ENCODE data around the gene RNF183. TPM values are rescaled to one million over a fixed set of nuclear protein-coding genes. Genes with fewer than 3 reads are reported as not detected.
A peak's percentile ranks its signal among the peaks of the same experiment; 100 is the strongest.

The RNF183 gene
- total RNA-seq, 6 experiments from 2014 or later = 0.27 TPM; not detected in 5

GRCh38 chr9:113326230-113326629, 23.1 kb upstream of the RNF183 start:
- TF ChIP-seq CTCF (IDR thresholded peaks at IDR 0.05) (no peak), POLR2A (IDR thresholded peaks at IDR 0.05) (no peak)
- no peak for ATAC-seq
- Histone ChIP-seq H3K9me3 (no peaks in the 10 kb centered on the region), H3K4me1 (no peaks in the 10 kb centered on the region), H3K36me3 (no peaks in the 10 kb centered on the region), H3K27me3 (no peaks in the 10 kb centered on the region), H3K27ac (no peak overlapping the region), H3K4me3 (no peak overlapping the region)
- intact Hi-C loops (cut with DNase I) = no loop called here
- WGBS (ENCODE audit: insufficient coverage, low coverage, low lambda C conversion rate, missing lambda C conversion rate) = 96% methylated on average over 4 of the region's 4 CpGs
- DNase-seq = no peak

- H3K27ac ChIP-seq = no peak overlapping the region
- DNase-seq (no peak), ATAC-seq (no peak)
- intact Hi-C loops (cut with DNase I) = no loop called here
- no peaks in the 10 kb centered on the region for H3K9me3 ChIP-seq
- 72% methylated on average over 4 of the region's 6 CpGs for WGBS (ENCODE audit: insufficient coverage, low coverage, low lambda C conversion rate, missing lambda C conversion rate)
- H3K36me3 ChIP-seq = no peaks in the 10 kb centered on the region
- no peak overlapping the region for H3K4me3 ChIP-seq
- no peaks in the 10 kb centered on the region for H3K4me1 ChIP-seq
- TF ChIP-seq CTCF (IDR thresholded peaks at IDR 0.05) = no peak
- TF ChIP-seq POLR2A (IDR thresholded peaks at IDR 0.05) = no peak
- no peaks in the 10 kb centered on the region for H3K27me3 ChIP-seq
These were observed 19.5 kb upstream of the RNF183 start for GRCh38 chr9:113322671-113323070.

GRCh38 chr9:113320051-113320450, 16.9 kb upstream of the RNF183 start:
- 86% methylated on average over 1 of the region's 3 CpGs for WGBS (ENCODE audit: insufficient coverage, low coverage, low lambda C conversion rate, missing lambda C conversion rate)
- Histone ChIP-seq H3K27ac (no peak overlapping the region), H3K4me3 (no peak overlapping the region), H3K27me3 (no peaks in the 10 kb centered on the region), H3K36me3 (no peaks in the 10 kb centered on the region), H3K4me1 (no peaks in the 10 kb centered on the region), H3K9me3 (no peaks in the 10 kb centered on the region)
- DNase-seq (no peak), ATAC-seq (no peak)
- TF ChIP-seq POLR2A (IDR thresholded peaks at IDR 0.05) = no peak
- TF ChIP-seq CTCF (IDR thresholded peaks at IDR 0.05) = no peak
- intact Hi-C loops (cut with DNase I) = no loop called here

GRCh38 chr9:113319054-113319453, 15.9 kb upstream of the RNF183 start:
- DNase-seq (no peak), ATAC-seq (no peak)
- intact Hi-C loops (cut with DNase I) = no loop called here
- H3K27ac ChIP-seq = no peak overlapping the region
- no peaks in the 10 kb centered on the region for H3K9me3 ChIP-seq
- no peaks in the 10 kb centered on the region for H3K27me3 ChIP-seq
- no peak for TF ChIP-seq CTCF (IDR thresholded peaks at IDR 0.05)
- no peak for TF ChIP-seq POLR2A (IDR thresholded peaks at IDR 0.05)
- H3K36me3 ChIP-seq = no peaks in the 10 kb centered on the region
- WGBS (ENCODE audit: insufficient coverage, low coverage, low lambda C conversion rate, missing lambda C conversion rate) = 85% methylated on average over 2 of the region's 2 CpGs
- H3K4me1 ChIP-seq = no peaks in the 10 kb centered on the region
- no peak overlapping the region for H3K4me3 ChIP-seq

GRCh38 chr9:113317777-113318176, 14.6 kb upstream of the RNF183 start:
- TF ChIP-seq CTCF (IDR thresholded peaks at IDR 0.05) (peak in 2 of 4 donors; percentile 19 to 21), POLR2A (IDR thresholded peaks at IDR 0.05) (no peak)
- intact Hi-C loops (cut with DNase I) = no loop called here
- DNase-seq (no peak), ATAC-seq (no peak)
- H3K36me3 ChIP-seq = no peaks in the 10 kb centered on the region
- H3K4me3 ChIP-seq = no peak overlapping the region
- H3K27me3 ChIP-seq = no peaks in the 10 kb centered on the region
- H3K27ac ChIP-seq = no peak overlapping the region
- no peaks in the 10 kb centered on the region for H3K9me3 ChIP-seq
- H3K4me1 ChIP-seq = no peaks in the 10 kb centered on the region
- WGBS (ENCODE audit: insufficient coverage, low coverage, low lambda C conversion rate, missing lambda C conversion rate) = 27% methylated on average over 2 of the region's 2 CpGs
